HG02885 (cell line): Measurements from ENCODE around the gene PPP1R1C.

Source experiments
- ATAC-seq: cut with Tn5 transposase; IDR thresholded peaks from one replicate; pipeline ENCODE4 v1.9.1; 2021; ENCODE audit warnings: mild to moderate bottlenecking; ENCODE audit not compliant: unreplicated experiment, poor library complexity

The PPP1R1C gene

DNA sequence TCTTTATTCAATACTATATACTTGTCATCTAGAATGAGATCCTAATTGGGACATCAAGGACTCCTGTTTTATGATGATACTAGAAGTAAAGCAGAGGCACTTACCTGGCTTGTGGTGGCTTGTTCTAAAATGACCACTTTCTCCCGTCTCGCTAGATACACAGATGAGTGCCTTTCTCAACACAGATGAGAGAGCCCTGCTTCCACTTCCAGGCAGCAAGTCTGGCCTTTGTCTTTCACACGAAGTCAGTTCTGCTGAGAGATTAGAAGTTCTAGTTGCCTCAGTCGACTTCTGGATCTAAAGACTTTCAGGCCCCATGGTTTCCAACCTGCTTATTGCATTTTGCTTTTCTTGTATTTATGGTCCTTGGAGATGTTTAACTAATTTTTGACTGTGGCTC, 70.3 kb downstream of the PPP1R1C start:
- ATAC-seq: no peak

DNA sequence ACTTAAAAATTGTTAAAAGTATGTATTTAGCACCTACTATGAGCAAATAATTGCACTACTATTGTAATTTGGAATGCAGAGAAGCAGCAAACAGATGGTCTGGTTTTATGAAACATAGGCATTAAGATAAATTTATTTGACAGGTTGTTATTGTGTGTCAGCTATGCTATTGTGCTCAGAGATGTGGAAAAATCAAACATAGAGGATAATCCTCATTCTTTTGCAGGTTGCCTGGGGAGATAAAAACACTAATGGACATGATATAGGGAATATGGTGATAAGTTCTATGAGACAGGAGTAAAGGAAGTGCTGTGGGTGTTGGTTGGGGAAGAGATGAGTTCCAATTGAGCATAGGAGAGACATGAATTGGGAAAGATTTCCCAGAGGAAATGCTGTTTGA, 71.3 kb downstream of the PPP1R1C start:
- no peak for ATAC-seq

DNA sequence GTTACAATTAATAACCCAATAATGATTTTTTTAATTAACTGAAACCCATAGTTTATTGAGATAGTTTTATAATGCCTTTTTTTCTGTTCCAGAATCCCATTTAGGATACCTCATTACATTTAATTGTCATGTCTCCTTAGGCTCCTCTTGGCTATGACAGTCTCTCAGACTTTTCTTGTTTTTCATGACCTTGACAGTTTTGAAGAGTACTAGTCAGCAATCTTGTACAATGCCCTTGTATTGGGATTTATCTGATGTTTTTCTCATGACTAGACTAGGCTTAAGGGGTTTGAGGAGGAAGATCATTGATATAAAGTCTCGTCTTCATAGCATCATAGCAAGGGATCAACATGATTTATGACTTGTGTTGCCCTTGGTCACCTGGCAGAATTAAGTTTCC, 72.4 kb downstream of the PPP1R1C start:
- ATAC-seq: no peak

DNA sequence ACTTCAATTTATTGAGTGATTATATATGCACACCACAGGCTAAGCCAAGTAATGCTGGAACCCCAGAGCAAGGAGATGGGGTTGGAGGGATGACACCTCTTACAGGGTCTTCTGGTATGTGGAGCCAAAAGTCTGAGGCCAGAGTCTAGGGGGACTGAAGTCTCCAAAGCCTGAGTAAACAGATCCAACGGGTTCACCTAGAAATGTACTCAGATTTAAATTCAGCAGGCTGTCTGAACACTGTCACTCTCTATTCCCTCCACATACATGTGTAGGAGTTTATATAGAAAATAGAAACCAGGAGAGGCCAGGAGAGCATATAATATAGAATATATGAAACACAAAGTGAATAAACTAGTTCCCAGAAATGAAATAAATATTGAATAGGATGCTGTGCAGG, 76.1 kb downstream of the PPP1R1C start:
- no peak for ATAC-seq

DNA sequence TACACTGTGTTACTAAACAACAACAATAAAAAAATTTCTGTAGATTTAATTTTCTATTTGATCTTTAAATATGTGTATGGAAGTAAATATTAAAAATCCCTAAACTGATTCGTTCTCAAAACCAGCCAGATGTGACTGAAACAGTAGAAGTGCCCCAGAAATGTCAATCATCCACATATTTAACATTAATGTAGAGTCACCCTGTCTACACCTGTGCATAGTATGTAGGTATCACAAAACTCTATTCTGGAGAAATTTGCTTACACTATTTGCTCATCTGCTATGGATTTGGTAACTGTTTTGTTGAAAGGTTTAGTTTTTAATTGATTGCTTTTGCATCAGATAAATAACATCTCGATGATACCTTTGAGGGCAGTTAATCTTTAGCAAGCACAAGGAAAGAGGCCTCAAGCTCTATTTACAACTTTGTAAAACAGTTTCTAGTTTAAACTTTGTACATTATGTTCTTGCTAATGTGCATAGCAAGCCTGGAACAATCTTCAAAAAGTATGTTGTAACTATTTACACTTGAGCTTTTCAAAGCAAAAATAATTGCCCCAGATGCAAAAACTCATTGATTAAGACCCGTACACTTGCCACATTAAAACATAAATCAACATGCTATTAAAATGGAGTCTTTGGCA, 76.8 kb downstream of the PPP1R1C start:
- no peak for ATAC-seq

DNA sequence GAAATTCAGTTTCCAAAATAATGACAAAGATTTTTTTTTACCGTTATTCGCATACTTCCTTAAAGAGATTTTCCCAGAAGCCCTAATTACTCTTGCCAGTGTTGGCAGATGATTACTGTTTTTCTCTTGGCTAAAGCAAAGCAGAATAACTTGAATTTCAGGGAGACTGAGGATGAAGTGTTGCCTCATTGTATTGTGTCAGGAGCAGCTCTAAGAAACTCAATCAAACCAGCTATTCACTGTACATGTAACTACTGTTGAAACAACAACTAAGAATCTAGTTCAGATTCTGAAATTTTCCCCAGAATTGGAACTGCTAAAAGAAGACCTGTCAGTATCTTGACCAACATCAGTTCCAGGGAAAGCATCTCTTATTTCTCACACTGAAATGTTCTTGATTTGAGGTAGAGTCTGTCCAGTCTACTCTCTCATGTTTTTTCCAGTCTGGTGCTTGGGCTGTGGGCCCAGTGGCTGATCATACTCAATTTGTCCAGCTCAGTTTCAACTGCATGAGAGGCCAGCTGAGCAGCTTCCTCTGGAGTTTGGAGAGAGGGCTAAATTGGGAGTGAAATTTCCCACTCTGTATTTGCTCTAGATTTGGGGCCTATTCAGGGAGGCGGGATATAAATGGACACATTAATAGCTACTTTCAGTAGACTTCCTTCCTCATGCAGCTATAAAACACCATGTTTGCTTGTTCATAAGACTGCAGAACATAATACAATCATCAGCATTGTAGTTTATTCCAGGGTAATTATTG, 78.5 kb downstream of the PPP1R1C start:
- no peak for ATAC-seq

DNA sequence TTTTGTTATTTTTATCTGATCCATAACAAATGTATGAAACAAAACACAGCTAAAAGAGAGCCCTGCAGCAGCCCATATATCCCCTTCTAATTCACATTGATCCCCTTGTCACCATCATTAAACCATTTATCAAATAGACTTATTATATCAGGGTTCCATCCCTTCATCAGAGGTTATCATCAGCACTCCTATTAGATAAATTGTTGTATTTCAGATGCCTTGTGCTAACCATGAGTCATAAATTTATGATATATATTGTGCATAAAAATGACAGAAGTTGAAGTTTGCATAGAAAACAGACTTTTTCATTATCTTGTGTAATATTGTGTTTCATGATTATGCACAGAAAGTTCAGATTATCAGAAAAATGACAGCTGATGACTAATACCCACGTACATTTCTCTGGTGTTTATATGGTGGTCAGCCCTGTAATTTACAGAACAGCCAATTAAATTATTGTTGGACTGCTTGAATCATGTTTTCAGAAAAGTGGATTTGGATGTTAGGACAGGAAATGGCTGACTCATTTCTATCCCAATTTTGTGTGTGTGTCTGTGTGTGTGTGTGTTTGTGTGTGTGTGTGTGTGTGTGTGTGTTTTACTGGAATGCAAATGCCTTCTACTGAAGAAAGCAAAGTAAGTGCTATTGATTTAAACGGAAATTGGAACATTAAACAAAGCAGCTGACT, 80.9 kb downstream of the PPP1R1C start:
- ATAC-seq: no peak

DNA sequence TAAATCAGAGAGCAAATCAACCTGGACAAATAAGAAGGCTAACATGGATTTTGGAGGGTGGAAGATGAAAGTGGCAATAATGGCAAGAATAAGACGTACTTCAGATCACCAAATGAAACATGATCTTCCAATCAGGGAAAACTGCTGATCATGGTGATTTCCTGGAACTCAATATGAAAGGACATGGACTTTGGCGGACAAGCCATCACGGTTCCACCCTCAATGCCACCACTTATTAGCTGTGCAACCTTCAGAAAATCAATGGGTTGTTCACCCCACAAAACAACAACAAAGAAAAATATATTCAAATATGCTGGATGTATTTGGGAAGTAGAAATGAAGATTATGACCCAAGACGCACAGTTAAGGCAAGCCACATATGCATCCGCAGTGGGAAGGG, 81.7 kb downstream of the PPP1R1C start:
- ATAC-seq: no peak

DNA sequence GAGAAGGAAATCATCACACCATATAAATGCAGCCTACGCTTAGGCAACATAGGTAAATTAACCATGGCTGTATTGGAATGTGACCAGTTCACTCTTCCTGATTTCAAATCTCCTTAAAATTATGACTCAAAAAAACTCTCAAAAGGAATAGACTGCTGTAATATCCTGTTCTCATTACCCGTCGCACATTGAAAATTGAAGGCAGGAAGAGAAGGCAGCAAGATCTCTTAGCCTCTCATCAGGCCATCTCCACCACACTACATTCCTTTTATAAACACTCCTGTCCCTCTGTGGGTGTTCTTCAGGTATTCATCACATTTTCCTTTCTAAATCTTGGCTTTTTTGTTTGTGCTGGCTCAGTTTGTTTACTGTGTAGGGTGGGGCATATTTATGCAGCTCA, 83.2 kb downstream of the PPP1R1C start:
- ATAC-seq: no peak

DNA sequence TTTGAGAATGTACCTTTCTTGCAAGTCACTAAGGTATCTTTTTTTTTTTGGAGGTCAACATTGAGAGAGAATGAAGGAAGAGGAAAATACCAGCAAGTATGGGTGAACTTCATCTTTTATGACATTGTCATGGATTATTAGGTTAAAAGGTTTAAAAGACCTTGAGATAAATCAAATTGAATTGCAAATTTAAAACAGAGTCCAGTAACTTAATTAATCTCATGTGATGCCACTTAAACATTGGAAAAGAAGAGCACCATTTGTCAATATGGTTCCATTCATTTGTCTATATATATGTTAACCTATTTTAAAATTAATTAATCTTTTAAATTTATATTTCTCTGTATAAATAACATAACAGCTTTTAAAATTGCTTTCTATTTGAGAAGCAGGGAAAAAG, 83.8 kb downstream of the PPP1R1C start:
- ATAC-seq: no peak

DNA sequence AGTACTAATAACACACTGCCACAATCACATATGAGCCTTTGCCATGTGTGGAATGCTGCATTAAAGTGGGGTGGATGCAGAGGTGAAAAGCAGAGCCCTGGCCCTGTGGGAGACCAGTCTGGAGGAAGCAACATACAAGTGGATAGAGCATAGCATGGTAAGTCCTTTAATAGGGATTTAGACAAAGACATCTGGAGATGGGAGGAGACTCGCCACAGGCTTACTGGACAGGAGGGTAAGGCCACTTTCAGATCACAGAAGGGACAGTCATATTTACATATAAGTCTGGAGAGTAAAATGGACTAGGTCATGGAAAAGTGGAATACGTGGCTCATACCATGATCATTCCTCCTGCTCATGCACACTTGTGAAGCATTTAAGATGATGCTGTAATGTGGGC, 84.3 kb downstream of the PPP1R1C start:
- no peak for ATAC-seq

DNA sequence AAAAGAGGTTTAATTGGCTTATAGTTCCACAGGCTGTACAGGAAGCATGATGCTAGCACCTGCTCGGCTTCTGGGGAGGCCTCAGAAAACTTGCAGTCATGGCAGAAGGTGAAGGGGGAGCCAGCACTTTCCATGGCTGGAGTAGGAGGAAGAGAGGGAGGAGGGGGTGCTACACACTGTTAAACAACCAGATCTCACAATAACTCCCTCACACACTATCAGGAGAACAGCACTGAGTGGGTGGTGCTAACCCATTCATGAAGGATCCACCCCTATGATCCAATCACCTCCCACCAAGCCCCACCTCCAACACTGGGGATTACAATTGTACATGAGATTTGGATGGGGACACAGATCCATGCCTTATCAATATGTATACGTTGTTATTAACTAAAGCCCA, 85.1 kb downstream of the PPP1R1C start:
- no peak for ATAC-seq

DNA sequence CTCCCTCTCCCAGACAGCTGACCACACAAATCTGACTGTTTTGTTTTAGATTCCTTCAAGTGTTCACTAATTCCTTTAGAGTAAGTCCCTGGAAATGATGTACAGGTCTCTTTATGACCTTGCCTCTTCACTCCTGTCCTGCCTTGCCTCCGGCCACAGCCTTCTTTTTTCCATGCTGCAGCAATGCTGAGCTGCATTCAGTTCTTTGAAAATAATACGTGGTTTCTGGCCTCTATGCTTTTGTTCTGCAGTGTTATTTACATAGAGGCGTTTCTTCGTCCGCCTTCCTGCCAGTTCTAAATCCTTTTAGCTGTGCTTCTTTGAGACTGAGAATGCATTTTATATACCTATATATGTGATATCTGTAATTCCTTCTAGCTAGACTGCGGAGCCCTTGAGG, 87.2 kb downstream of the PPP1R1C start:
- no peak for ATAC-seq

DNA sequence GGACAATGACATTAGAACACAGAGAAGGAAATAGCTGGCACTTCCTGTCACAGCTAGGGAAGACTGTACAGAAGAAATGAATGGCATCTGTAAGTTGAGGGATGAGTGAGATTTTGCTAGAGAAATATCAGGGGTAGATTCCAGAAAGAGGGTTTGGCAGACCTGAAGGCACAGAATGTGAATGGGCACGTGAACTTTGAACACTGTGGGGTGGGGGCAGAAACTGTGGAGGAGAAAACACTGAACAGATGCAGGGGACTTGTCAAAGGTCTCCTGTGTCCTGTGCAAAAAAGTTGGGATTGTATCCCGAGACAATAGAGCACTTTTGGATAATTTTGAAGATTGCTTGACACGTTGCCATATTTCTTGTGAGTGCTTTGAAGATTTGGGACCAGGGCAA, 88.0 kb downstream of the PPP1R1C start:
- no peak for ATAC-seq

DNA sequence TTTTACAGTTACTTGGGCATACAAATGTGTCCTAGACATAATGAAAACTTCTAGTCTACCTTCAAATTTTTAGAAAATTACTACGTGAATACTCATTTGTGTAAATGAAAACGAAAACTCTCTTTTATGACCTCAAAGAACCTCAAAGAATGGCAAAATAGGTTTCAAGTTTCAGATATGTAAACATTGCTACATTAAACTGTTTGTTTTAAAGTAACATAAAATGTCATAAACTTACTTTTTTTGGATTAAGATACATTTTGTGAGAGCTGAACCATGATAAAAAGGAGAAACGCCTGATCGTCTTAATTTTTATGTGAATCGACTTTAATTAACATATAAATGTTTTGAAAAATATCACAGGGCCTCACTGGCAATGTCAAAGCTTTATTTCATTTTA, 91.4 kb downstream of the PPP1R1C start:
- no peak for ATAC-seq

DNA sequence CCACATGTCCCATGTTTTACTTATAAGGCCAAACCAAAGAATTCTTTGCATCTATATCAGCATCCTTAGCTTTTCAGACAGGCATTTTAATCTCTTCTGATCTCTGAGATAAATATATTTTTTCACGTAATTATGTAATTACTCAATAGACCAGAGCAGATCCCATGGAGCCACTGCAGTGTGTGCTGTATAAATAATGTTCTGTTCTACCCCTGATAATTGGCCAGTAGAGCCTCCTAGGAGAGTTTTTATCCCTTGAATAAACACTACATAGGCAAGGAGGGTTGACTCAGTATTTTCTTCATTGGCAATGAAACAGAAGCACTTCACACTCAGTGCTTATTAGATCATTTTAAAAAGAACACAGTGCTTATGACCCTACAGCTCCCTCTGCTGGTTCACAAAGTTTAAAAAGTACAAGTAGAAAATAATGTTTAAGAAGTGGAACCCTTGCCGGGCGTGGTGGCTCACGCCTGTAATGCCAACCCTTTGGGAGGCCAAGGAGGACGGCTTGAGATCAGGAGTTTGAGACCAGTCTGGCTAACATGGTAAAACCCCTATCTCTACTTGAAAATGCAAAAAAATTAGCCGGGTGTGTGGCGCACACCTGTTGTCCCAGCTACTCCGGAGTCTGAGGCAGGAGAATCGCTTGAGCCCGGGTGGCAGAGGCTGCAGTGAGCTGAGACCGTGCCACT, 91.9 kb downstream of the PPP1R1C start:
- peak; percentile 71 for ATAC-seq

DNA sequence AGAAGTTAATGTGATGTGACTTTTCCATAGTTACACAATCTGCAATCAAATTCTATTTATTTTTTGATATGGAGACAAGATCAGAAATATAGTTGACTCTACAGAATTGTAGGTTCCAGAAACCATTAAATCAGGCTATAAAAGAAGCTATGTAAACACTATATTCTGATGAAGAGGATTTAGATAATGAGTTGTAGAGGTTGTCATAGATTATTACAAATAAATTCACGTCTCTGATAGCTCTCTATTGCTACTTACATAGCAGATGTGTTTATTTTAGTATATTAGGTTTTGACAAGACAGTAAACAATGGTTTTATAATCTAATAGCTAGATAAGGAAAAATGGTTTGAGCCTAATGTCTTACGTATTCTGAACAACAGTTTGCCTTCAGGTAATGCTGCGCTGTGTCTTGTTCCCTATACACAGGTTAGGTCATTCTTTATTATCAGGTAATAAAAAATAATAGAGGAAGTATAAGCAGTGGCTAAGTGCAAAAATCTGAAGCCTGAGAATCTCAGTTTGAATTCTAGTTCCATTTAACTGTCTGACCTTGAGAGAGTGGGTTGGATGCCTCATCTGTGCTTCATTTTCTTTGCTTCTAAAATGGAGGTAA, 93.4 kb downstream of the PPP1R1C start:
- no peak for ATAC-seq

DNA sequence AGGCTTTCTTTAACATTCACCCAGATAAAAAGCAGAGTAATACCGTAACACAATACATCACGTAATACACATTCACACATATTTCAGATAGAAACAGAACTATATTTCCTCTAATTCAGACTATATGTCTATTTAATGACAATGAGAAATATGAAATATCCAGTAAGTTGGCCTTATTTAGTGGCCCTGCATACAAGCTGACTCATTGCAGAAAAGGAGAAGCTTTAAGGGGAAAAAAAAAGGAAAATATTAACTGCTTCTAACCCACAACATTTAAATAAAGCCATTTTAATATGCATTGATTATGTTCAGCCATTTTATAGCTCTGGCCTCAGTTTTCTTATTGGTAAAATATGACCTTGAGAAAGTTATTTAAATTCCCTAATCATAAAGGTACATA, 94.8 kb downstream of the PPP1R1C start:
- ATAC-seq: no peak

DNA sequence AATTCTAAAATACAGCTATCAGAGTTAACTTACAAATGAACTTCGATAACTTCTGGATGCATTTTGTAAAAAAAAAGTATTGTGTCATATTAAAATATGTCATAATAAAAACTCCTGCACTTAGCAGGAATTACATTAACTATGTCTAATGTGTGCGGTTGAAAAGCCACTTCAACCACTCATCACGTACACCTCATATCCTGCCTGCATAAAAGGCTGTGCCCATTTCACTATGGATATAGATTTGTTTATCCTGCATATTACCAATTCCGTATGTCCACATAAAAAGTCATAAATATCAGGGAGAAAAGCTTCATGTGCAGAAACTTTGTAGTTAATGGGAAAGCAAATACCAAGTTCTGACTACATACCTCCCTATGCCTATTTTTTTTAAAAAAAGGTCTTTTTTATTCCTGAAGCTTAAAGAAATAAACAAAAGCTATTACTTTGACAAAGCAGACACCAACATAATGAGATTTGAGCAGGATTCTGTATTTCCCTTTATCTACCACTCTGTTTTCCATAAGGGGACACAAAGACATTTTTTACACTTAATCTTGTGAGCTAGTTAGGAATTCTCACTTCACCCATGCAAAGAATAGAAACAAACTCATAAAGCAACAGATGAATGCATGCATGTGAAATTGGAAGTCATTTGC, 96.1 kb downstream of the PPP1R1C start:
- no peak for ATAC-seq

DNA sequence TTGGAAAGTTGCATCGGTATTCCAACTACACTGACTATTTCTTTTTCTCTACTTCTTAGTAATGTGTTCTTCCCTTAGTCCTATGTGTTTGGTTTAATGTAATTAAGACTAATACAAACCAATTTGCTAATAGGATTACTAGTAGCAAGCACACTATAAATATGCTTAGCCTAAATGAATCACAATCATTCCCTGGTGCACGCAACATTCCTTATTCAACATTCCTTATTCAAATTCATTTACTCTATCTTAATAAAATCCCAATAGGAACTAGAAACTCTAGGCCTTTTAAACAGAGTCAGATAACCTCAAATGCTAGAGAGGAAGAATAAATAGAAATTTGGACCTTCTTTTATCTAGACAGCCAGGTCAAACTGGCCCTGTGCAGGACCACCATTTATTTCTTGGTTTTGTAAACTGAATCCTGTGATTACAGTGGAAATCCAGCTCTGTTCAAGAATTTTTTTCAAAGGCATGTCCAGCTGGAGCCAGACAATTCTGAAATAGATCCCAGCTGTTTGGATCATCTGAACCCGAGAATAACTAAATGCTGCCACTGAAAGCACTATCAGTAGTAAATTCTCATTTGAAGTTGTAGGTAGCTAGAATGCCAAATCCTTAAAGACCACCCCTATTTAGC, 103.1 kb downstream of the PPP1R1C start:
- no peak for ATAC-seq
